Measurements from ENCODE around the gene TMEM243. TPM values are rescaled to one million over a fixed set of nuclear protein-coding genes. Genes with fewer than 3 reads are reported as not detected.

TMEM243 gene
- total RNA-seq, 1 experiment from 2014 or later: 23.5 TPM

- H3K9me3 Mint-ChIP-seq: peaks cover 10 to 11% of the 10 kb centered on the region in 2 experiments; a peak in 4 of 5 replicates
- no peaks in the 10 kb centered on the region for H3K23me2 ChIP-seq (ENCODE audit: insufficient read length, low read depth, low read length, poor library complexity, severe bottlenecking)
- no peak for TF ChIP-seq CTCF (conservative IDR thresholded peaks at IDR 0.05)
- no peak overlapping the region for H3K4ac ChIP-seq (ENCODE audit: low read depth, low read length)
- no peak overlapping the region for H3T11ph ChIP-seq (ENCODE audit: low read length)
- no peak overlapping the region for H3K27ac ChIP-seq (ENCODE audit: insufficient read length, low read depth, low read length)
- no peak overlapping the region for H4K91ac ChIP-seq (ENCODE audit: insufficient read length, low read depth, low read length)
- no peaks in the 10 kb centered on the region for H3K27me3 Mint-ChIP-seq (ENCODE audit: low read depth)
- no peak overlapping the region for H4K8ac ChIP-seq (replicated peaks; ENCODE audit: insufficient read length, low read depth, low read length)
- peaks cover 6% of the 10 kb centered on the region for H3K79me1 ChIP-seq (ENCODE audit: insufficient read depth, low read depth, low read length, poor library complexity, severe bottlenecking)
- no peak overlapping the region for H2BK5ac ChIP-seq (ENCODE audit: insufficient read length, low read length)
- H3K4me3 Mint-ChIP-seq: no peak overlapping the region
- H2AK5ac ChIP-seq (ENCODE audit: insufficient read length, low read length): no peak overlapping the region
- no peak overlapping the region for H3K14ac ChIP-seq (ENCODE audit: insufficient read depth, low read length)
- H3K27me3 ChIP-seq (ENCODE audit: insufficient read depth, low read length): no peaks in the 10 kb centered on the region
- no peak overlapping the region for H2BK15ac ChIP-seq (ENCODE audit: low read depth, low read length)
- no peak overlapping the region for H2BK12ac ChIP-seq (ENCODE audit: insufficient read length, low read depth, low read length)
- DNase-seq: no peak
- H3K9ac ChIP-seq (ENCODE audit: extremely low read depth, insufficient read length, low read length): no peak overlapping the region
- peaks cover 4% of the 10 kb centered on the region for H3K9me3 ChIP-seq (ENCODE audit: control insufficient read depth, low read depth, low read length)
- H2BK20ac ChIP-seq (ENCODE audit: low read depth, low read length, poor library complexity, severe bottlenecking): no peak overlapping the region
- H2BK120ac ChIP-seq (ENCODE audit: low read depth, low read length, poor library complexity, severe bottlenecking): no peak overlapping the region
- peaks cover 7 to 11% of the 10 kb centered on the region in 2 experiments for H3K4me1 Mint-ChIP-seq
- H3K18ac ChIP-seq (ENCODE audit: insufficient read length, low read depth, low read length): no peak overlapping the region
- H3K36me3 Mint-ChIP-seq (ENCODE audit: insufficient read depth in 1 of 3, low read depth in 3 of 3): peaks cover 27 to 43% (median 36%) of the 10 kb centered on the region in 3 experiments
- H3K56ac ChIP-seq (ENCODE audit: insufficient read length, low read depth, low read length): no peak overlapping the region
- H4K20me1 ChIP-seq (ENCODE audit: control insufficient read depth, insufficient read depth, insufficient read length): no peaks in the 10 kb centered on the region
- no peak overlapping the region for H3K23ac ChIP-seq (ENCODE audit: insufficient read length, low read depth, low read length)
- no peak overlapping the region for H4K5ac ChIP-seq (ENCODE audit: insufficient read length, low read depth, low read length)
- no CpG with 5 or more reads among the region's 1 CpG for WGBS (ENCODE audit: extremely low coverage, insufficient read length, low lambda C conversion rate)
- no peaks in the 10 kb centered on the region for H3K4me1 ChIP-seq (ENCODE audit: insufficient read depth, low read length)
- H3K79me2 ChIP-seq (ENCODE audit: insufficient read depth, low read length): peaks cover 4% of the 10 kb centered on the region; the same call in 1 of the 2 replicates
- H2AFZ ChIP-seq (ENCODE audit: low read length): no peak overlapping the region
- H3K4me2 ChIP-seq (ENCODE audit: insufficient read depth, insufficient read length, low read length): no peak overlapping the region
- H3K27ac Mint-ChIP-seq: no peak overlapping the region
Observed at GRCh38 chr7:87212498-87212897, 7.0 kb downstream of the TMEM243 start.
